AG09319 (cell line): Measurements from ENCODE around the gene KCTD2.

Experiments used
- DNase-seq: peaks from one replicate; pipeline ENCODE4 v3.0.0-alpha.2; 2010; ENCODE audit warnings: low read depth; ENCODE audit errors: extremely low read depth
- CTCF ChIP-seq: IDR thresholded peaks from 2 replicates; pipeline ENCODE4 v1.5.1; 2011; ENCODE audit warnings: low read depth, mild to moderate bottlenecking, inconsistent platforms, low read length, moderate library complexity

Gene KCTD2

GRCh38 chr17:75061618-75062017, 14.6 kb downstream of the KCTD2 start:
- no peak for TF ChIP-seq CTCF
- DNase-seq = no peak

GRCh38 chr17:75063201-75063600, 16.2 kb downstream of the KCTD2 start:
- no peak for DNase-seq
- TF ChIP-seq CTCF = no peak

DNA sequence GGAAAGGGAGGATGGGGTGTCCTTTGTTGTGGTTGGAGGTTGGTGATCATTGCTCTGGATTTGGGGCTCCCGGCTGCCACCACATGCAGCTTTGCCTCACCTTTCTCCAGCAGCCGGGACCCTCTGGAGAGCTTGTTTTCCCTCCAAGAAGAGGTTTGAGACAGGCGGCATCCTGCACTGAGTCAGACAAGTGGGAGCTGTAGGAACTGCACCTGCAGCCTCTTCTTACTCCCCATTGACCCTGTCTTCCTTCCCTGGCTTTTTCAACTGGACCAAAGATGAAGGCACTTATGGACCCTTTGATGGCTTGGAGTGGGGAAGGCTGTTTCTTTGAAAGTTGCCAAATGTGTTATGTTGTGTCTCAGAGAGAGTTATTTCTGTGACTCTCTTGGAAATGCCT, 16.6 kb downstream of the KCTD2 start:
- TF ChIP-seq CTCF = no peak

GRCh38 chr17:75064040-75064439, 17.0 kb downstream of the KCTD2 start:
- no peak for TF ChIP-seq CTCF
- DNase-seq = no peak

More for the DNA sequence above, 16.6 kb downstream of the KCTD2 start:
- no peak for DNase-seq

- TF ChIP-seq CTCF = no peak
- DNase-seq = no peak
Measured at GRCh38 chr17:75064460-75064859, 17.4 kb downstream of the KCTD2 start.

DNA sequence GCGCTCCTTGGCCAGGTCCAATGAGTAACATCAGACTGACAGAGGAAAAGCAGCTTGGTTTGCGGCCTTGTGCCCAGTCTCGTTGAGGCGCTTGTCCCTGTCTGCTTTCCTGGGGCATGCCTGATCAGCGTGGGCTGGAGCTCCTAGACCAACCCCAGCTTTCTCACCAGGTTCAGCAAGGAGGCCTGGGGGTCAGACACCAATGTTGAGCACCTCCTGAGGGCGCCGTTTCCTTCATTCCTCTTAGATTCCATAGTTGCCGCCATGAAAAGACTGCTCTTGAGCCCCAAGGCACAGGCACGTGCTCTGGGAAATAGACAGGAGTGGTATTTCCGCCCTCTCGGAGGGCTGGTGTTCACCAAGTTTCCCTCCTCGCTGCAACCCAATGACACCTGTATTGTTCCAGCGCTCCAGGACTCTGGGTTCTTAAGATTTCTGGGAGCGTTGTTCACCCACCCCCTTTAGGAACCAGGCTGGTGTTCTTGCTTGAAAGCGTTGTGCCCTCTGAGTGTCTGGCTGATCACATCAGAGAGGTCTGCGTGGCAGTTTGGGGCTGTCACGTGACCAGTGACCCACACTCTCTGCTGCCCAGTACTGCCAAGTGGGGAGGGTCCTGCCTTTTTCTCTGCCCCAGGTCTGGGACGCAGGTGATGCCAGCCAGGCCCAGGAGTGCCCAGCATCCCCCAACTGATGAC, 18.0 kb downstream of the KCTD2 start:
- no peak for TF ChIP-seq CTCF
- DNase-seq = no peak

DNA sequence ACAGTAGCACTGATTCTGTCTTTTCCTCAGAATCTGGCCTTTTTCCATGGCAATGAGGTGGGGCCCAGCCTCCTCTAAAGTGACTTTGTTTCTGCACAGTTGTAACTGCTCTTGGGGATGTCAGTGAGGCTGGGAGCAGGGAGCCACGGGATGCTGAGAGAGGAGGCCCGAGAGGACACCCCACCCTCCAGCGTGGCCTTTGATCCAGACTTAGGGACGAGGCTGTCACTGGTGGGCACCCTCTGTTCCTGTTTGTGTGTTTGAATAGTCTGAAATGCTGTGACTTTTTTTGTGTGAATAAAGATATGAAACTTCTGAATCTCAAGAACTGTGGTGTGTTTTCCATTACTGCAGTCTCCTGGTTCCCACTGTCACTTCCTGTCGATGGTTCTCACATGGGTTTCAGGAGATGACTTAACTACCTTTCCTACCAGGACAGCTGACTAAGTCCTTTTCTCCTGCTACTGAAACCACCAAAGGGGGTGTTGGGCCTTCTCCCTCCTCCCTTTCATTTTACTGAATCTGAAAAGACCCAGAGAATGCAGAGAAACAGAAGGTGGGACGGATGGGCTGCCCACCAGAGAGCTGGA, 18.6 kb downstream of the KCTD2 start:
- no peak for TF ChIP-seq CTCF
- DNase-seq = no peak
